A204.1 (cell line): ENCODE measurements around the gene FTSJ1.
"Not testable (repeated sequence)": the region's sequence is repeated elsewhere in the genome, so short reads cannot be mapped to it uniquely, and the experiment has no call there.

ENCODE experiments used
- FAIRE-seq: peaks from 2 replicates; lab custom pipeline; 2012; peaks lifted over from hg19 to GRCh38; lab: Jason Lieb, UNC

Gene FTSJ1, protein sequence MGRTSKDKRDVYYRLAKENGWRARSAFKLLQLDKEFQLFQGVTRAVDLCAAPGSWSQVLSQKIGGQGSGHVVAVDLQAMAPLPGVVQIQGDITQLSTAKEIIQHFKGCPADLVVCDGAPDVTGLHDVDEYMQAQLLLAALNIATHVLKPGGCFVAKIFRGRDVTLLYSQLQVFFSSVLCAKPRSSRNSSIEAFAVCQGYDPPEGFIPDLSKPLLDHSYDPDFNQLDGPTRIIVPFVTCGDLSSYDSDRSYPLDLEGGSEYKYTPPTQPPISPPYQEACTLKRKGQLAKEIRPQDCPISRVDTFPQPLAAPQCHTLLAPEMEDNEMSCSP

GRCh38 chrX:48475774-48476577 lies at the start of gene FTSJ1:
FTSJ1 (plus strand) TSS chrX:48476199; CDS start chrX:48478048, 1,849 bp downstream.
- peak; percentile 85 for FAIRE-seq

DNA sequence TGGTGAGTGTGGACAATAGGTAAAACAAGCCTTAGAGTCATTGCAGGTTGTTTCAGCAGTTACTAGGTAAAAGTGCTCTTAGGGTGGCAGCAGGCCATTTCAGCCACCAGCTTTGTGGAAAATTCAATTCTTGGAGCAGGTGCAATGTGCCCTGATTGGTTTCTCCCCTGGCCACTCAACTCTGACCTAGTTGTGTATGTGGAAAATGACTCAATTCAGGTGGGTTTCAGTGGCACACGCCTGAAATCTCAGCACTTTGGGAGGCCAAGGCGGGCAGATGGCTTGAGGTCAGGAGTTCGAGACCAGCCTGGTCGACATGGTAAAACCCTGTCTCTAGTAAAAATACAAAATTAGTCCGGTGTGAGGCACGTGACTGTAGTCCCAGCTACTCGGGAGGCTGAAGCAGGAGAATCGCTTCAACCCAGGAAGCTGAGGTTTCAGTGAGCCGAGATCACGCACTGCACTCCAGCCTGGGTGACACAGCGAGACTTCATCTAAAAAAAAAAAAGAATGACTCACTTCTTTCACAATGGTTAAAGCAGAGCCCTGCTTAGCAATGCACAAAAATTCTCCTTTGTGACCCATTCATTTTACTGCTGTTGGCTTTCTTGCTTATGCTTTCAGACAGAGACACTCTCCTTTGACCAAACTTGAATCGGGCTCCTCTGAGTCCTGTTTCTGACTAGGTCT lies 48.8 kb upstream of the FTSJ1 start:
- FAIRE-seq: not testable (repeated sequence)

DNA sequence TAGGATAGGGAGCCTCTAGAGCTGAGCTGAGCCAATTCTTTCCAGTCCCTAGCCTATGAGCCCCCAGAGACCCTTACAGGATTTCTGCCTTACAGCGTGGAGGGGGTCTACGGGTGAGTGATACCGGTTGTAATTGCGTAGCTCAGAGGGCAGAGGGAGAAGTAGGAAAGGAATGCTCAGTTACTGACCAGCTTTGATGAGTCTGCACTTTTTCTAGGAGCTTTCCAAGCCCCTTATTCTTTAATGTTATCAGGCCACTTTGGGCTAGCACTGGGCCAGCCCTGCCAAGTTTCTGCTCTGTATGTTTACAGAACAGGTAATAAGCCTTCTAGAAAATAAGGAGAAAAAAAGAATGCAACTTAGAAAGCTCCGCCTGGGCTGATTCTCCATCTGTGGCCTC lies 46.4 kb upstream of the FTSJ1 start:
- FAIRE-seq: not testable (repeated sequence)

DNA sequence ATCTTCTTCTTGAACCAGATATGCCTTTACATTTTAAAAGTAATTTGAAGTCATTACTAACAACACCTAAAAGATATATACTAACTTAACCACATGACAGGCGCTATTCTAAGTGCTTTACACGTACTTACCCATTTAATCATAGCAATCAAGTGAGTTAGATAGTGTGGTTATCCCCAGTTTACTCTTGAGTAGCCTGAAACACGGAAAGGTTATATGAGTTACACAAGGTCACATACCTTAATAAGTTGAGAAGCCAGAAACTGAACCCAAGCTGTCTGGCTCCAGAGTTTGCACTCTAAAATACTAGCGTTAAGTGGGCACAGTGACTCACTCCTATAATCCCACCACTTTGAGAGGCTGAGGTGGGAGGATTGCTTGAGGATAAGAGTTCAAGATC lies 45.8 kb upstream of the FTSJ1 start:
- not testable (repeated sequence) for FAIRE-seq

DNA sequence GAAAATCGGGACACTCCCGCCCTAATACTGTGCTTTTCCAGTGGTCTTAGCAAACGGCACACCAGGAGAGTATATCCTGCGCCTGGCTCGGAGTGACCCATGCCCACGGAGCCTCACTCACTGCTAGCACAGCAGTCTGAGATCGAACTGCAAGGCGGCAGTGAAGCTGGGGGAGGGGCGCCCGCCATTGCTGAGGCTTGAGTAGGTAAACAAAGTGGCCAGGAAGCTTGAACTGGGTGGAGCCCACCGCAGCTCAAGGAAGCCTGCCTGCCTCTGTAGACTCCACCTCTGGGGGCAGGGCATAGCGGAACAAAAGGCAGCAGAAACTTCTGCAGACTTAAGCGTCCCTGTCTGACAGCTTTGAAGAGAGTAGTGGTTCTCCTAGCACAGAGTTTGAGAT lies 42.3 kb upstream of the FTSJ1 start:
- FAIRE-seq: not testable (repeated sequence)

DNA sequence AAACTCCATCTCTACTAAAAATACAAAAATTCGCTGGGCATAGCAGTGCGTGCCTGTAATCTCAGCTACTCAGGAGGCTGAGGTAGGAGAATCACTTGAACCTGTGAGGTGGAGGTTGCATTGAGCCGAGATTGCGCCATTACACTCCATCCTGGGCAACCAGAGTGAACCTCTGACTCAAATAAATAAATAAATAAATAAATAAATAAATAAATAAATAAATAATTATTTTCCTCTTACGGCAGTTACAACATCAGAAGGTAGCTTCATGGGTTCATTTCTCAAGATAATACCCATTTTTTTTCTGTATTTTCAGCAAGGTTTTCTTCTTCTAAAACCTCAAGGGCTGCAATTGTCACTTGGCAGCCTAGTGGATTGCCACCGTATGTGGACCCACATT lies 28.8 kb upstream of the FTSJ1 start:
- FAIRE-seq: not testable (repeated sequence)

DNA sequence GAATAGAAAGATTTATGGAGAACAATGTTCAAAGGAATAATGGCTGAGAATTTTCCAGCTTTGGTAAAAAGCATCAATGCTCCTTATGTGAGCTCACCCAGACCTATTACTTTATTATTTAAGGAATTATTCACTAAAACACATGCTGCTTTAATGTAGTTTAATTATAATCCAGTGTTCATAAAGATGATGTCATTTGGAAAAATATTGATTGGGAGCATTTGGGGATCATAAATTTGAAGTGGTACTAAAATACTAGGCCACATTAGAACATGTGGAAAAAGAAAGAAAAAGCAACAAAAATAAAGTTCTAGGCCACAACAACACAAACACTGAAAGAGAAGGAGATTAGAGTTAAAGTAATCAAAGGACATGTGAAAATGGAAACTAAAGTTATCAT lies 25.9 kb upstream of the FTSJ1 start:
- FAIRE-seq: no peak

DNA sequence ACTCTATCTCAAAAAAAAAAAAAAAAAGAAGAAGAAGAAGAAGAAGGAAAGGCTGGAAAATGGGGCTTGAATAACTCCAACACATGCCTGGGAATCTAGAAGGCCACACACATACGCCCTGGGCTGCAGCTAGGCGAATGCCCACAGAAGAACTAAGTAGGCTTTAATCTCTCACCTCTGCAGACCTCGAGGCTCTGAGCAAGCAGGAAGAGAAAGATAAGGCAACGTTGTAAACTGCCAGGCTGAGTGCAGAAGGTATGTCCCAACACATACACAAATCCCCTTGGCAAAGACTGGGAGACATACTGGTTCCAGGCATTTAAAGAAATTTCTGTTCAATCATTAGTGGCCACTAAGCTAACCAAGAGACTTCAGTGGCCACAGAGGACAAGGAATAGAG lies 24.3 kb upstream of the FTSJ1 start:
- no peak for FAIRE-seq

GRCh38 chrX:48456628-48457331 lies 19.2 kb upstream of the FTSJ1 start:
- FAIRE-seq: no peak

DNA sequence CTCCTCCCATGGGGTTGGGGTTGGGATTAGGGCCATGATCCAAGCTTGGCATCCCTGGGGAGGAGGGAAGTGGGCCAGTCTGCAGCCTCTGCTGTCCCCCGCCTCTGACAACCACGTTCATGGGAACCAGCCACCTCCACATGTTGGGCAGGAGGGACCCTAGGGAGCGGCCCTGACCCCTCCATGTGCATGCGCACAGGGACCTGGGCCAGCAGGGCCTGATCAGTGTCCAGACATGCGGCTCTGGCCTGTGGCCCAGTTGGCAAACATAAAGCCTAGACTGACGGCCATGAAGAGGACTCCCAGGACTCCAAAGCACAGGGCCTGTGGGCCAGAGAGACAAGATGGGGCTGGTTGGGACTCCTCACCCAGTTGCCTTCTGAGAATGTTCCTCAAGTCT lies 17.3 kb upstream of the FTSJ1 start:
- no peak for FAIRE-seq

- FAIRE-seq: no peak
Measured at GRCh38 chrX:48459483-48459882, 16.5 kb upstream of the FTSJ1 start.

DNA sequence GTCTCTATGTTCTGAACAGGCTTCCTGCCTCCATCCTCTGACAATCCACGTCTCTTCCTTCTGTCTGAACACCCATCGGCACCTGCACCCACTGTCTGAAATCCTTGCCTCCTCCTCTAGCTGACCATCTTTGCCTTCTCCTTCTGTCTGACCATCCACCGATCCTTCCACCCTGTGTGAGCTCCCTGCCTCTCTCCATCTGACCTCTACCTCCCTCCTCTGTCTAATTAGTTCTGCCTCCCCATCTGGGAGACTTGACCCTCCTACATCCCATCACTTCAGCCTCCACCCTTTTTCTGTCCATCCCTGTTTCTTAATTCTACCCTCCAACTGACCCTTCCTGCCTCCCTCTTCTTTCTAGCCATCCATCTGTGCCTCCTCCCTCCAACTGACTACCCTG lies 16.0 kb upstream of the FTSJ1 start:
- FAIRE-seq: no peak

GRCh38 chrX:48460606-48461005 lies 15.4 kb upstream of the FTSJ1 start:
- no peak for FAIRE-seq

DNA sequence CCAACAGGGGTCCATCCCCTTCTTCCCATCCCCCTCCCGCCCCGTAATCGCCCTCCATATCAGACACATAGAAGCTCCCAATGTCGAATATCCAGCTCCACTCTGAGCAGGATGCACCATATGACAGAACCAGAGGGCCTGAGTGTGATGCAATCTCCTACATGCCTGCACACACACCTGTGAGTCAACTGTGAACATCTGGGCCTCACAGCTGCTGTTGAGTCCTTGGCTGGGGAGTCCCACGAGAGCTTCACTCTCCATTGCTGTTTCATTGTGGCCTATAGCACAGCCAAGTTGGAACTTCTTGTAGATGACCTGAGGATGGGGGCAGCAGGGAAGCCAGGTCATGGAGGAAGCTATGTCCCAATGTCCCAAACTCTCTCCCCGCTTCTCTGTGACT lies 14.2 kb upstream of the FTSJ1 start:
- FAIRE-seq: no peak

GRCh38 chrX:48465336-48465933 lies 10.6 kb upstream of the FTSJ1 start:
- FAIRE-seq: no peak

- FAIRE-seq: no peak
Measured at GRCh38 chrX:48466696-48467095, 9.3 kb upstream of the FTSJ1 start.

DNA sequence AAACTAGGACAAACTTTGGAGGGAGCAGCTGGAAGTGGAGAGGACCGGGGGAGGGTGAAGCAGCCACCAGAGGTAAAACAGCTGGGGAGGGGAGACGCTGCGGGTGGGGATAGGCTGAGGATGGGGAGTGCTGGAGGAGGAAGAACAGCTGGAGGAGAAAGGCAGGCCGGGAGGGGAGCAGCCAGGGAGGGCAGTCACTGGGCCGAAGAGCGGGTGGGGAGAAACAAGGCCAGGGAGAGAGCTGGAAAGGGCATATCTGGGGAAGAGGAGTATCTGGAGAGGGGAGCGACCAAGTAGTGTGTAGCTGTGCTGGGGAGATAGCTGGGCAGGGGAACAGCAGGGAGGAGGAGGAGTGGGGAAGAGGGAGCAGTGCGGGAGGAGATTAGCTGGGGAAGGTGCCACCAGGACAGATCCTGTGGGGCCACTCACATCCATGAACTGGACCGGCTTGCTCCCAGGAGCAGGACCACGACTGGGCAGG lies 8.7 kb upstream of the FTSJ1 start:
- FAIRE-seq: no peak

DNA sequence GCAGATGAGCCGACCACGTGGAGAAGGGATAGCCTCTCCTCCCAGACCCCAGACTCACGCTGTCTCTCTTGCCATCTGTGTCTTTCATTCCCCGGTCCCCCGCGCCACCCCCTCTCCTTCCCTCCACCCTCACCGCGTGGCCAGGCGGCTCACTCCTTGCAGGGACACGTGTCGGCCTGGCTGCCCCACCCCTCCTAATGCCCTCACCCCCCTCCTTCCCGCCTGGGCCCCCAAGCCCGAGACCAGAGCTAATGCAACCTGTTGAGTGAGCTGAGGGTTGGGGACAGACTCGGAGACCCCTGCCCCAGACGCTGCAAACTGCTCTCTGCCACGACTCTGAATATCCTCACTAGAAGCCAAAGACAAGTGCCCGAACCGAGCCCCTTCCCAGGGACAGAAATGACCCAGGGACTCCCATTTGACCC lies 7.7 kb upstream of the FTSJ1 start:
- no peak for FAIRE-seq

DNA sequence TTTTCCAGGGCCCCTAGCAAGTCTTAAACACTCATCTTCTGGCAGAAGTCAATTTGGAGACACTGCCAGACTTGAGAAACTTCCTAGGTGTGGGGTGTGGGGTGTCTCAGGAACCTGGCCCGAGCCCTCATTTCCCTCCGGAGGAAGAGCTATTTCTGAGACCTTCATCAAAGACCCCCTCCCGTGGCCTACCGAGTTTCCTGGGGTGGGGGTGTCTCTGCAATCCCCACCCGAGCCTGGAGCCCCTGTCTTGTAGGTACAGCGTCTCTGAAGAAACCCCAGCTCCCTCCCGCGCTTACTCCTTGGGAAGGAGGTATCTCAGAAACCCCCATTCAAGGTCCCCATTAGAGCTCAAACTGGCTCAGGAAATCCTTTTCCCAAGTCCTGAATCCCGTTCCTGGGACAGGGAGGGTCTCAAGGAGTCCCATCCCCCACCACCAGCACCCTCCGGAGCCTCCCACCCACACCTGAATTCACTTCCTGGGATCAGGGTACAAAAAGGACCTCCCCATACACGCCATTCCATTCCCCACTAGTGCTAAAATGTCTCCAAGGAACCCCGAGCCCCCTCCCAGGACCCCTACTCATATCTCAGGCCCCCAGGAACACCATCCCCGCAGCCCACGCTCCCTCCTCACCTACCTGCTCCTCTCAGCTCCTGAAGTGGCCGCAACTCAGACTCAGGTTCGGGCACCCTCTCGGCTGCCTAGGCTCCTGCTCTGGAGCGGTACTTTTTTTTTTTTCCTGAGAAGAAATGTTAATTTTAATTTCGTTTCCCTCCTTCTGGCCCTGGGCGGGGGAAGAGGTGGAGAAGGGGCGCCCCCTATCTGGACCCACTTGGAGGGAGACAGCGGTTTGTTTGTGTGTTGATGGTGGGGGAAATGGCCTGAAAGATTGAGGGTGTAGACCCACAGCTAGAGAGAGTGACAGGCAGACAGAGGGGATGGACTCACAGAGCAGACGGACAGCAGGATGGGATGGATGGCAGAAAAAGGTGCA lies 7.0 kb upstream of the FTSJ1 start:
- no peak for FAIRE-seq

- FAIRE-seq: no peak
Measured at GRCh38 chrX:48470110-48470832, 5.7 kb upstream of the FTSJ1 start, which contains the start of gene SLC38A5. SLC38A5 (minus strand) TSS chrX:48470260; CDS start chrX:48467924, 2,336 bp downstream.
